K562 (cell line): Measurements from ENCODE around the gene ANKRD27. TPM values are rescaled to one million over a fixed set of nuclear protein-coding genes. Genes with fewer than 3 reads are reported as not detected.

Source experiments
- ATAC-seq: fragments of 200-7000 bp; cut with Tn5 transposase; 3 replicates; pipeline ENCODE4 v1.9.1; 2020; ENCODE audit warnings: moderate library complexity
- BruUV-seq: library from RNA; stranded (reverse); fragments of 400-500 nt; replicated peaks from 2 replicates; lab custom pipeline; 2021; lab: Mats Ljungman, UMichigan
- CTCF ChIA-PET: fragments of 300-600 bp; formaldehyde crosslinking; extraction: SDS; loops from one replicate; lab custom pipeline; 2021; ENCODE audit warnings: low intra/inter-chr PET ratio; lab: Yijun Ruan, JAX
- POLR2A ChIA-PET: fragments of 300-600, 350-650 bp; sonication (Branson Sonifier 250); formaldehyde crosslinking; extraction: SDS; loops from one replicate; lab custom pipeline; 2021; ENCODE audit warnings: antibody characterized with exemption, inconsistent platforms; lab: Yijun Ruan, JAX
- DNase-seq, 4 experiments: peaks; one replicate each; pipeline versions ENCODE4 v3.0.0 to v3.0.0-alpha.2; 2011 to 2018; ENCODE audit warnings: low spot score in 3 of 4, mixed read lengths in 3 of 4; ENCODE audit errors: extremely low read depth in 1 of 4
- FAIRE-seq: peaks from 2 replicates; lab custom pipeline; 2011; peaks lifted over from hg19 to GRCh38; lab: Jason Lieb, UNC
- H2AFZ ChIP-seq: 2 replicates; pipeline ENCODE4 v1.6.0; 2011; ENCODE audit warnings: low read depth, low read length, control low read depth, inconsistent platforms
- H3K27ac ChIP-seq: fragments of 200-600 bp; 3 replicates; pipeline ENCODE4 v1.8.0; 2011; ENCODE audit warnings: low read depth, mild to moderate bottlenecking, control low read depth, inconsistent platforms, low read length, moderate library complexity, mixed read lengths; ENCODE audit errors: extremely low read depth
- H3K27me3 ChIP-seq, 2 experiments: fragments of 300-600 bp in 1 of 2; 2 replicates in 1 of 2; 3 replicates in 1 of 2; pipeline versions ENCODE4 v1.6.0 to v1.8.0; 2011; ENCODE audit warnings: inconsistent platforms in 2 of 2, low read length in 2 of 2, mild to moderate bottlenecking in 1 of 2, mixed read lengths in 1 of 2, moderate library complexity in 1 of 2; ENCODE audit not compliant: control insufficient read depth in 2 of 2, insufficient read depth in 2 of 2
- H3K36me3 ChIP-seq: fragments of 300-600 bp; 3 replicates; pipeline ENCODE4 v1.8.0; 2011; ENCODE audit warnings: mild to moderate bottlenecking, low read length, inconsistent platforms; ENCODE audit not compliant: control insufficient read depth, insufficient read depth
- H3K4me1 ChIP-seq, 2 experiments: fragments of 200-600 bp in 1 of 2; replicated peaks in 1 of 2; 2 replicates in 1 of 2; 3 replicates in 1 of 2; pipeline versions ENCODE4 v1.5.1 to v1.8.0; 2011; ENCODE audit warnings: inconsistent platforms in 2 of 2, low read length in 2 of 2, mild to moderate bottlenecking in 1 of 2, mixed read lengths in 1 of 2, moderate library complexity in 1 of 2; ENCODE audit not compliant: control insufficient read depth in 2 of 2, insufficient read depth in 2 of 2
- H3K4me2 ChIP-seq: 2 replicates; pipeline ENCODE4 v1.6.1; 2011; ENCODE audit warnings: low read length, control low read depth, inconsistent platforms, mixed read lengths; ENCODE audit not compliant: insufficient read depth
- H3K4me3 ChIP-seq: fragments of 200-600 bp; sonication (generic), shearing (Covaris generic); 2 replicates; pipeline ENCODE4 v1.5.1; 2016; ENCODE audit warnings: control low read depth, inconsistent platforms
- H3K79me2 ChIP-seq: fragments of 200-600 bp; 3 replicates; pipeline ENCODE4 v1.8.0; 2011; ENCODE audit warnings: low read length, inconsistent platforms; ENCODE audit not compliant: control insufficient read depth, insufficient read depth
- H3K9ac ChIP-seq, 2 experiments: 2 replicates each; pipeline versions ENCODE4 v1.6.0 to v1.6.1; 2011; ENCODE audit warnings: low read depth in 2 of 2, low read length in 2 of 2, control low read depth in 1 of 2, inconsistent platforms in 1 of 2, mild to moderate bottlenecking in 1 of 2, mixed read lengths in 1 of 2; ENCODE audit not compliant: insufficient read depth in 1 of 2
- H3K9me1 ChIP-seq: one replicate; pipeline ENCODE4 v1.6.0; 2011; ENCODE audit warnings: inconsistent platforms, mild to moderate bottlenecking, low read length, moderate library complexity; ENCODE audit not compliant: control insufficient read depth, insufficient read depth
- H3K9me3 ChIP-seq: replicated peaks from 2 replicates; pipeline ENCODE4 v1.5.1; 2011; ENCODE audit warnings: low read depth, low read length, inconsistent platforms; ENCODE audit not compliant: control insufficient read depth, insufficient read depth
- H4K20me1 ChIP-seq: replicated peaks from 2 replicates; pipeline ENCODE4 v1.6.1; 2011; ENCODE audit warnings: low read length, inconsistent platforms, mixed read lengths; ENCODE audit not compliant: control insufficient read depth, insufficient read depth
- BACH1 ChIP-seq: fragments of 200-800 bp; sonication (Bioruptor generic); IDR thresholded peaks from 2 replicates; pipeline ENCODE4 v1.6.1; 2016; ENCODE audit warnings: missing genetic modification characterization, missing compliant biosample characterization
- CHD4 ChIP-seq: fragments of 200-600 bp; sonication (generic); IDR thresholded peaks from 3 replicates; pipeline ENCODE4 v1.6.1; 2012; ENCODE audit warnings: low read depth, mild to moderate bottlenecking, mixed read lengths, low read length, inconsistent platforms; ENCODE audit not compliant: insufficient read depth, insufficient replicate concordance, poor library complexity, severe bottlenecking
- MCM5 ChIP-seq: fragments of 450-650 bp; IDR thresholded peaks from 2 replicates; pipeline ENCODE4 v1.6.1; 2016; ENCODE audit warnings: low read depth
- WGBS: fragments of 100-300 bp; shearing (Covaris generic); methylation state at CpG from one replicate; pipeline ENCODE4 v1.1.6; 2016; ENCODE audit warnings: low coverage, mixed read lengths; ENCODE audit not compliant: insufficient coverage; ENCODE audit errors: missing lambda C conversion rate; 5-methylcytosine and 5-hydroxymethylcytosine counted together
- in situ Hi-C: fragments of 300-500 bp; cut with MboI; formaldehyde crosslinking; loops from 4 replicates; pipeline ENCODE4 v1.15.0; 2018; ENCODE audit warnings: inconsistent platforms, mixed read lengths
- intact Hi-C: fragments of 100-400 bp; cut with micrococcal nuclease; formaldehyde crosslinking; loops from 2 replicates; pipeline ENCODE4 v1.14.2; 2022
- polyA plus RNA-seq, 8 experiments: library from polyadenylated mRNA; depleted of rRNA in 4 of 8; stranded (reverse) in 5 of 8; unstranded in 3 of 8; fragments of >200 nt; fragmentation: Nextera tagmentation in 2 of 8; fragmentation: Illumina TruSeq in 1 of 8; extraction: Ambion mirVana in 2 of 8; extraction: Trizol in 1 of 8; gene quantifications; 2 replicates each; pipeline versions ENCODE4 v1.2.1 to v1.2.3, GENCODE V29; 2011 to 2014; ENCODE audit warnings: inconsistent platforms in 1 of 8, missing spikeins in 1 of 8
- total RNA-seq, 7 experiments: library from RNA; depleted of rRNA in 6 of 7; stranded (reverse); fragments of >200 nt in 6 of 7; fragmentation: Illumina TruSeq in 2 of 7; extraction: Trizol in 2 of 7; gene quantifications; 2 replicates each; pipeline versions ENCODE4 v1.2.1 to v1.2.3, GENCODE V29; 2011 to 2021; ENCODE audit warnings: low replicate concordance in 1 of 7
- TF ChIP-seq, protein P1 (sequence below): sonication (generic); formaldehyde crosslinking; IDR thresholded peaks from 2 replicates; pipeline ENCODE4 v1.8.0; 2023; ENCODE audit warnings: missing genetic modification reagents, mild to moderate bottlenecking, borderline replicate concordance
- TF ChIP-seq, protein P2 (sequence below): fragments of 450-650 bp; IDR thresholded peaks from 2 replicates; pipeline ENCODE4 v1.6.1; 2016

The ANKRD27 gene
- total and polyA plus RNA-seq, 9 of the 15 experiments (the other 6 are each of a cell fraction or from before 2014, with no cell fraction given): 5.3 to 71.3 (median 54.2) TPM

DNA sequence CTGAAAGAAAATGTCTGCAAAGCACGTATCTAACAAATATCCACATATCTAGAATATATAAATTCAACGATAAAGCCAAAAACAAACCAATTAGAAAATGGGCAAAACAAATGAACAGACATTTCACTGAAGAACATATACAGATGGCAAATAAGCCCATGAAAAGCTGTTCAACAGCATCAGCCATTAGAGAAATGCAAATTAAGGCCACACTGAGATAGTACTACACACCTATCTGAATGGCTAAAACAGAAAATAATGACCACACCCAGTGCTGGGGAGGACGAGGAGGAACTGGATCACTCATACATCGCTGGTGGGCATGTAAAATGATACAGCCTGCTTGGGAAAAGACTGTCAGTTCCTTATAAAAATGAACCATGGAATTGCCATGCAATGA lies 62.0 kb downstream of the ANKRD27 start:
- Histone ChIP-seq H3K27ac (no peak overlapping the region), H4K20me1 (no peaks in the 10 kb centered on the region), H3K9me3 (no peaks in the 10 kb centered on the region), H3K4me3 (no peak overlapping the region), H3K4me2 (no peak overlapping the region), H3K79me2 (no peaks in the 10 kb centered on the region), H3K9me1 (no peaks in the 10 kb centered on the region), H3K9ac (no peak overlapping the region), H3K4me1 (no peaks in the 10 kb centered on the region), H2AFZ (no peak overlapping the region), H3K36me3 (peaks cover 74% of the 10 kb centered on the region), H3K27me3 (no peaks in the 10 kb centered on the region)
- POLR2A ChIA-PET: no interaction called here
- TF ChIP-seq, protein P1, sequence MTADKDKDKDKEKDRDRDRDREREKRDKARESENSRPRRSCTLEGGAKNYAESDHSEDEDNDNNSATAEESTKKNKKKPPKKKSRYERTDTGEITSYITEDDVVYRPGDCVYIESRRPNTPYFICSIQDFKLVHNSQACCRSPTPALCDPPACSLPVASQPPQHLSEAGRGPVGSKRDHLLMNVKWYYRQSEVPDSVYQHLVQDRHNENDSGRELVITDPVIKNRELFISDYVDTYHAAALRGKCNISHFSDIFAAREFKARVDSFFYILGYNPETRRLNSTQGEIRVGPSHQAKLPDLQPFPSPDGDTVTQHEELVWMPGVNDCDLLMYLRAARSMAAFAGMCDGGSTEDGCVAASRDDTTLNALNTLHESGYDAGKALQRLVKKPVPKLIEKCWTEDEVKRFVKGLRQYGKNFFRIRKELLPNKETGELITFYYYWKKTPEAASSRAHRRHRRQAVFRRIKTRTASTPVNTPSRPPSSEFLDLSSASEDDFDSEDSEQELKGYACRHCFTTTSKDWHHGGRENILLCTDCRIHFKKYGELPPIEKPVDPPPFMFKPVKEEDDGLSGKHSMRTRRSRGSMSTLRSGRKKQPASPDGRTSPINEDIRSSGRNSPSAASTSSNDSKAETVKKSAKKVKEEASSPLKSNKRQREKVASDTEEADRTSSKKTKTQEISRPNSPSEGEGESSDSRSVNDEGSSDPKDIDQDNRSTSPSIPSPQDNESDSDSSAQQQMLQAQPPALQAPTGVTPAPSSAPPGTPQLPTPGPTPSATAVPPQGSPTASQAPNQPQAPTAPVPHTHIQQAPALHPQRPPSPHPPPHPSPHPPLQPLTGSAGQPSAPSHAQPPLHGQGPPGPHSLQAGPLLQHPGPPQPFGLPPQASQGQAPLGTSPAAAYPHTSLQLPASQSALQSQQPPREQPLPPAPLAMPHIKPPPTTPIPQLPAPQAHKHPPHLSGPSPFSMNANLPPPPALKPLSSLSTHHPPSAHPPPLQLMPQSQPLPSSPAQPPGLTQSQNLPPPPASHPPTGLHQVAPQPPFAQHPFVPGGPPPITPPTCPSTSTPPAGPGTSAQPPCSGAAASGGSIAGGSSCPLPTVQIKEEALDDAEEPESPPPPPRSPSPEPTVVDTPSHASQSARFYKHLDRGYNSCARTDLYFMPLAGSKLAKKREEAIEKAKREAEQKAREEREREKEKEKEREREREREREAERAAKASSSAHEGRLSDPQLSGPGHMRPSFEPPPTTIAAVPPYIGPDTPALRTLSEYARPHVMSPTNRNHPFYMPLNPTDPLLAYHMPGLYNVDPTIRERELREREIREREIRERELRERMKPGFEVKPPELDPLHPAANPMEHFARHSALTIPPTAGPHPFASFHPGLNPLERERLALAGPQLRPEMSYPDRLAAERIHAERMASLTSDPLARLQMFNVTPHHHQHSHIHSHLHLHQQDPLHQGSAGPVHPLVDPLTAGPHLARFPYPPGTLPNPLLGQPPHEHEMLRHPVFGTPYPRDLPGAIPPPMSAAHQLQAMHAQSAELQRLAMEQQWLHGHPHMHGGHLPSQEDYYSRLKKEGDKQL: no peak
- TF ChIP-seq, protein P2, sequence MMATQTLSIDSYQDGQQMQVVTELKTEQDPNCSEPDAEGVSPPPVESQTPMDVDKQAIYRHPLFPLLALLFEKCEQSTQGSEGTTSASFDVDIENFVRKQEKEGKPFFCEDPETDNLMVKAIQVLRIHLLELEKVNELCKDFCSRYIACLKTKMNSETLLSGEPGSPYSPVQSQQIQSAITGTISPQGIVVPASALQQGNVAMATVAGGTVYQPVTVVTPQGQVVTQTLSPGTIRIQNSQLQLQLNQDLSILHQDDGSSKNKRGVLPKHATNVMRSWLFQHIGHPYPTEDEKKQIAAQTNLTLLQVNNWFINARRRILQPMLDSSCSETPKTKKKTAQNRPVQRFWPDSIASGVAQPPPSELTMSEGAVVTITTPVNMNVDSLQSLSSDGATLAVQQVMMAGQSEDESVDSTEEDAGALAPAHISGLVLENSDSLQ: no peak
- TF ChIP-seq BACH1 (tag) (no peak), MCM5 (no peak), CHD4 (no peak)
- no peak for FAIRE-seq
- CTCF ChIA-PET: no interaction called here
- in situ Hi-C loops: no loop called here
- WGBS: 85% methylated on average over 4 of the region's 4 CpGs
- DNase-seq: no peak
- BruUV-seq: no TSS peak
- intact Hi-C loops: no loop called here
- ATAC-seq: no peak
